ENCODE results near the gene CAPN3.
"Not testable (repeated sequence)": the region's sequence is repeated elsewhere in the genome, so short reads cannot be mapped to it uniquely, and the experiment has no call there.

The CAPN3 gene

DNA sequence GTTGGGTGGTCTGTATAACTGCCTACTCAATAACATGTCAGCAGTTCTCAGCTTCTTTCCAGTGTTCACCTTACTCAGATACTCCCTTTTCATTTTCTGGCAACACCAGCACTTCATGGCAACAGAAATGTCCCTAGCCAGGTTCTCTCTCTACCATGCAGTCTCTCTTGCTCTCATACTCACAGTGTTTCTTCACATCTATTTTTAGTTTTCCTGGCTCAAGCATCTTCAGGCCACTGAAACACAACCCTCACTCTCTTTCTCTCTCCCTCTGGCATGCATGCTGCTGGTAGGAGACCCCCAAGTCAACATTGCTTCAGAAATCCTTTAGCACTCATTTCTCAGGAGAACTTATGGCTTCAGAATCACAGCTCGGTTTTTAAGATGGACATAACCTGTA lies at the start of gene CAPN3:
CAPN3 (plus strand) TSS at position 253 of the 400 bp plus-strand sequence. CDS start 305 bp downstream, outside the sequence.
- DNase-seq, result no peak

DNA sequence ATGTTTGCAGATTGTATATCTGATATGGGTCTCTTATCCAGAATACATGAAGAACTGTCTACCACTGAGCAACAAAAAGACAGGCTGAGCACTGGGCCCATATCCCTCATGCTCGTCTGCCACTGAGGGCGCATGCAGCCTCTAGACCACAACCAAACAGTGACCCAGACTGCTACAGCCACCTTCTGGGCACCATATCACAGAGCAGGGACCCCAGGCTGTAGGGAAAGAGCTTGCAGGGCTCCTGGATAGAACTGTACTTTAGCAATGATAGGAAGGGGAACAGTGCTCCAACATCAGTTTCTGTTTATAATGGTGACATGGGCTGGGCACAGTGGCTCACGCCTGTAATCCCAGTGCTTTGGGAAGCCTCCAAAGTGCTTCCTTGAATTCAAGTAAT lies 45.8 kb upstream of the CAPN3 start:
- no peak for DNase-seq

DNA sequence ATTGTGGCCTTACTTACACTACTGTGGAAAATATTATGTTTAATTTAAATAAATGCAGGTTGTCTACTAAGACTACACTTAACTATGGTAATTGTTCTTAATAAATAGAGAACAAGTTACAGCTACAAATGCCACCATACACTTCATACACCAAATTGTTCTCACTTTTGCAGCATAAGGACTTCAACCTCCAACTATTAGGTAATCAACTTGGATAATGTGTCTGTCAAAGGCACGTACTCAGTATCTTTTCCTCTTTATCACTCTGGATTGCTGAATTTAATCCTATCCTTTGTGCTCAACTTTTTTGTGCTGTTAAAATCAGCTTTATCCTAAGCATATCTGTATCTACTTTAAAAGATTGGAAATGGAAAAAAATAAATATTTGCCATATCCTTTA lies 44.5 kb upstream of the CAPN3 start:
- DNase-seq, result no peak

DNA sequence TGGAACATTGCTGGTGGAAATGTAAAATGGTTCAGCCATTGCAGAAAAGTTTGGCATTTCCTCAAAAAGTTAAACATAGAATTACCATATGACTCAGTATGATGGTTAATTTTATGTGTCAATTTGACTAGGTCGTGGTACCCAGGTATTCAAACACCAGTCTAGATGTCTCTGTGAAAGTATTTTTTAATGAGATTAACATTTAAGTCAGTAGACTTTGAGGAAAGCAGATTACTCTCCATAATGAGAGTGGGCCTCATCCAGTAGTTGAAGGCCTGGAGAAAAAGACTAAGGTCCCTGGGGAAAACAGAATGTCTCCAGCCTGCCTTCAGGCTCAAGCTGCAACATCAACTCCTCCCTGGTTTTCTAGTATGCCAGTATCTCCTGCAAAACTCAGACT lies 43.8 kb upstream of the CAPN3 start:
- no peak for DNase-seq

DNA sequence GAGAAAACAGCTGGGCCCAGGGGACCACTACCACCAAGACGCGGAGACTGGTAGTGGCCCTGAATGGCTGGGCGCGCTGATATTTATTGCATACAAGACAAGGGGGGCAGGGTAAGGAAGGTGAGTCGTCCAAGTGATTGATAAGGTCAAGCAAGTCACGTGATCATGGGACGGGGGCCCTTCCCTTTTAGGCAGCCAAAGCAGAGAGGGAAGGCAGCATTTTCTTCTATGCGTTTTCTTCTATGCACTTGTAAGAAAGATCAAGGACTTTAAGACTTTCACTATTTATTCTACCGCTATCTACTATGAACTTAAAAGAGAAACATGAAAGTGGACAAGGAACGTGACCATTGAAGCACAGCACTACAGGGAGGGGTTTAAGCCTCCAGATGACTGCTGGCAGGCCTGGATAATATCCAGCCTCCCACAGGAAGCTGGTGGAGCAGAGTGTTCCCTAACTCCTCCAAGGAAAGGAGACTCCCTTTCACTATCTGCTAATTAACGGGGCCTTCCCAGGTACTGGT lies 43.0 kb upstream of the CAPN3 start:
- DNase-seq, result not testable (repeated sequence)

DNA sequence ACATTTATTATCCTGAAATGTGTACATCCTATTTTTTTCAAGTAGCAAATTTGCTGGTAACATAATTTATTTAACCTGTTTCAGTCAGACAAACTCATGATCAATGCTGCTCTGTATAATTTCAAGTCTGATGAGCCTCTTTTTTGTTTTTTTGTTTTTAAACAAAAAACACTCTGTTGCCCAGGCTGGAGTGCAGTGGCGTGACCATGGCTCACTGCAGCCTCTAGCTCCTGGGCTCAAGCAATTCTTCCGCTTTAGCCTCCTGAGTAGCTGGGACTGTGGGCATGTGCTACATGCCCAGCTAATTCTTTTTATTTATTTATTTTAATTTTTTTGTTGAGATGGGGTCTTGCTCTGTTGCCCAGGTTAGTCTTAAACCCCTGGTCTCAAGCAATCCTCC lies 40.1 kb upstream of the CAPN3 start:
- no peak for DNase-seq

DNA sequence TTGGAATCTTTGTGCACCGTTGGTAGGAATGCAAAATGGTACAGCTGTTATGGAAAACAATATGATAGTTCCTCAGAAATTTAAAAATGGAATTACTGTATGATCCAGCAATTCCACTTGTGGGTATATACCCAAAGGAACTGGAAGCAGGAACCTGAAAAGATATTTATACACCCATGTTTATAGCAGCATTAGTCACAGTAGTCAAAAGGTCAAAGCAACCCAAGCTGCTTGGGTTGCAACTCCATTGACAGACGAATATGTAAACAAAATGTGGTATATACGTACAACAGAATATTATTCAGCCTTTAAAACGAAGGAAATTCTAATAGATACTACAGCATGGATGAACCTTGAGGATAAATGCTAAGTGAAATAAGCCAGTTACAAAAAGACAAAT lies 35.0 kb upstream of the CAPN3 start:
- no peak for DNase-seq

DNA sequence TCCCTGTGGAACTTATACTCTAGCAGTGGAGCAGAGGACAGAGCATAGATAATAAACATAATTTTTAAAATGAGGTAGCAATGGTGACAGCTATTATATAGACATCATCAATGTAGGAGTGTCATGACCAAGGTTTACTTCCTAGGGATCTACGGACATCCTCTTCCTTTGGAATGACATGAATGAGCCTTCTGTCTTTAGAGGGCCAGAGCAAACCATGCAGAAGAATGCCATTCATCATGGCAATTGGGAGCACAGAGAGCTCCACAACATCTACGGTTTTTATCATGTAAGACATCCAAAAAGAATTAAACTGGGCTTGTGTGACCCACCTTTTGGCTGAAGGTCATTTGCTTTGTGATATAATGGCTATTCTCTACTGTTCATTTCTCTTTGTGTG lies 30.1 kb upstream of the CAPN3 start:
- no peak for DNase-seq

DNA sequence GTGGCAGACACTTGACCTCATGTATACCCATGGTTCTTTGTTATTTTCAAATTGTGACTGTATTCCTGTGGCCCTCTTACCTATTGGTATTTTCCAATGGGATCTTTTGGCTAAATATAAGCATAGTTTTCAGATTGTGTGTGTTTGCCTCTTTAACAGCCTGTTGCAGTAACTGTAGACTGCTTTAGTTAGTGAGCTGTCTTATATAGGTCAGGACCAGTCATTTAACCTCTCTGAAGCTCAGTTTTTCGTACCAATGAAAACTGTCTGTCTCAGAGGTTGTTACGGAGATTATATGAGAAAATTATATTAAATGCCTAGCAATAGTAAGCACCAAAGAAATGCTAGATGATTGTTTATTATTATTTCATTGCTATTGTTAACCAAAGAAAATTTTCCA lies 29.3 kb upstream of the CAPN3 start:
- no peak for DNase-seq

DNA sequence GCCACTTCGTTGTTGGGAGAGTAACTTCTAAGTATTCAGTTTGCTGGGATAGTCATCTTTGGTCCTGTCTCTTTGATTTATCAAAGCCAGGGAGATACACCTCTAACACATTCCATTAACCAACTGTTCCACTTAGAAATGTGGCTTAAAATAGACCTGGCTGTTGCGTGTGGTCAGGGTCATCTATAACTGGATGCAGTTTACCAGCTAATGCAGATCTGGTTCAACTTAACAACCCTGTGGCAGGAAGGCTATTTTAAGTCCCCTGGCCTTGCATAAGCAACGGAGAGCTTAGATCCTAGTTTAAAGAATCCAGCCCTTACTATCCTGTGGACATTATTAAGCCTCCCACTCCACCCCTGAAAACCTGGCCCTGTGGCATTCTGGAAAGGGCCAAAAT lies 28.1 kb upstream of the CAPN3 start:
- DNase-seq, result no peak

DNA sequence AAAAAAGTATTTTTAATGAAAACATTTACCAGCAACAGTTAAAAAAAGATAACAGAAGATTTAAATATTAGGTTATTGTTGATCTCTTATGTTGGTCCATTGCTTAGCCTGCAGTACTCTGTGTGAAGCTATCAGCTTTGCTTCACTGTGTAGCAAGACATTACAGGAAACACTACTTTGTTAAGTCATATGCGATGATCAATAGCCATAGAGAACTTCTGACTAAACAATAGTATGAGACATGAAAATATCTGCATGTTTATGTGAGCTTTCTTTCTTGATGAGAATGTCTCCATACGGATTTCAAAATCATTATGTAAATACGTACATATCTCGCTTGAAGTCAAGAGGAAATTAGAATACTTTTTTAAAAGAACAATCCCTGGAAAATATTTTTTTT lies 27.0 kb upstream of the CAPN3 start:
- no peak for DNase-seq

DNA sequence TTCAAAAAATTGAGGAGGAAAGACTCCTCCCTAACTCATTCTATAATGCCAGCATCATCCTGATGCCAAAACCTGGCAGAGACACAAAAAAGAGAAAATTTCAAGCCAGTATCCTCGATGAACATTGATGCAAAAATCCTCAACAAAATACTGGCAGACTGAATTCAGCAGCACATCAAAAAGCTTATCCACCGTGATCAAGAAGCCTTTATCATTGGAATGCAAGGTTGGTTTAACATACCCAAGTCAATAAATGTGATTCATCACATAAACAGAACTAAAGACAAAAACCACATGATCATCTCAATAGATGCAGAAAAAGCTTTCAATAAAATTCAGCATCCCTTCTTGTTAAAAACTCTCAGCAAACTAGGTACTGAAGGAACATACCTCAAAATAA lies 24.2 kb upstream of the CAPN3 start:
- DNase-seq, result no peak

DNA sequence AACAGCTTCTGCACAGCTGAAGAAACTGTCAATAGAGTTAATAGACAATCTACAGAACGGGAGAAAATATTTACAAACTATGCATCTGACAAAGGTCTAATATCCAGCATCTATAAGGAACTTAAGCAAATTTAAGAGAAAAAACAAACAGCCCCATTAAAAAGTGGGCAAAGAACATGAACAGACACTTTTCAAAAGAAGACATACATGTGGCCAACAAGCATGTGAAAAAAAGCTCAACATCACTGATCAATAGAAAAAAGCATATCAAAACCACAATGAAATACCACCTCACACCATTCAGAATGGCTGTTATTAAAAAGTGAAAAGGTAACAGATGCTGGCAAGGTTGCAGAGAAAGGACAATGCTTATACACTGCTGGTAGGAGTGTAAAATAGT lies 22.7 kb upstream of the CAPN3 start:
- not testable (repeated sequence) for DNase-seq

DNA sequence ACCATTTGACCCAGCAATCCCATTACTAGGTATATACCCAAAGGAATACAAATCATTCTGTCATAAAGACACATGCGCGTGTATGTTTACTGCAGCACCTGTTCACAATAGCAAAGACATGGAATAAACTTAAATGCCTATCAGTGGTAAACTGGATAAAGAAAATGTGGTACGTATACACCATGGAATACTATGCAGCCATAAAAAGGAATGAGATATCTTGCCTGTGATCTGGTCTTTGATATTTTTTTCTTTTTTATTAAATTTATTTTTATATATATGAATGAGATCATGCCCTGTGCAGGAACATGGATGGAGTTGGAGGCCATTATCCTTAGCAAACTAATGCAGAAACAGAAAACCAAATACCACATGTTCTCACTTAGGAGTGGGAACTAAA lies 22.2 kb upstream of the CAPN3 start:
- not testable (repeated sequence) for DNase-seq

DNA sequence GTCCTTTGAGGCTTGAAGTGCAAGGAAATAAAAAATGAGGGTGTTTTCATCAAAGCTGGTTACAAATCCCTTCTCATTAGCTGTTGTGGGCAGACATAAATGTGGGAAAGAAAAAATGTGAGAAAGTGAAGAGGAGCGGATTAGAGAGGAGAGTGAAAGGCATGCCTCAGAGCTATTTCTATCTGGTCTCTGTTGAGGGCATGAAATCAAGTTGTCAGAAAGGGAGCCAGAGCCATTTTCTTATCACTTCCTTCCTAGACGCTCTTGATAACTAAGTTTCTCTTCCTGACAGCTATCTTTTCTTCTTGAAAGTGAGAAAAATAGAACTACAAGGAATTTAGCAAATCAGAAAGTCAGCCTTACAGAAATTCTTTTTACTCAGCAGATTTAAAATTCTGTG lies 20.8 kb upstream of the CAPN3 start:
- DNase-seq, result no peak

DNA sequence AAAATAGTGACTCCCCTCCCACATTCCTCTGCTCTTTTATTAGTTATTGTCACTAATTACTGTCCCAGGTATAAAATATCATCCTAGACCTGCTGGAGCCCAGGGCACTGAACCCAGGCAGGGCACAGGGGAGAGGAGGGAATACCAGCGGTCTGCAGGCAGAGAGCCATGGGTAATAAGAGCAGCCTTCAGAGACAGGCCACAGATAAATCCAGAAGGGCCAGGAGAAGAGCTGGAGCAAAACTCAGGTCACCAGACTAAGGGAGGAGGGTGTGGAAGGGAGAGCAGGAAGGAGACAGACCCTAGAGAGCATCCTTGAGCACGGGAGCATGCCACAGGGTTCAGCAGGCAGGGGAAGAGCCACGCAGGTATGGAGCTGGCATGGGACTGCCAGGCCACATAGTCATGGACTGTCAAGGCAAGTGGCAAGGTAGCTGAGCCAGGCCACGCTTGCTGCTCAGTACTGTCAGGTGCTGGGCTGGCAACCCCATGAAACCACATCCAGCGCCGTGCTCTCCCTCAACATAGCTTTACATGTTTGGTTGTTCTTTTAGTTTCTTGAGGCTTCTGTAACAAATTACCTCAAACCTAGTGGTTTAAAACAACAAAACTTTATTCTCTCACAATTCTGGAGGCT lies 15.6 kb upstream of the CAPN3 start:
- no peak for DNase-seq

DNA sequence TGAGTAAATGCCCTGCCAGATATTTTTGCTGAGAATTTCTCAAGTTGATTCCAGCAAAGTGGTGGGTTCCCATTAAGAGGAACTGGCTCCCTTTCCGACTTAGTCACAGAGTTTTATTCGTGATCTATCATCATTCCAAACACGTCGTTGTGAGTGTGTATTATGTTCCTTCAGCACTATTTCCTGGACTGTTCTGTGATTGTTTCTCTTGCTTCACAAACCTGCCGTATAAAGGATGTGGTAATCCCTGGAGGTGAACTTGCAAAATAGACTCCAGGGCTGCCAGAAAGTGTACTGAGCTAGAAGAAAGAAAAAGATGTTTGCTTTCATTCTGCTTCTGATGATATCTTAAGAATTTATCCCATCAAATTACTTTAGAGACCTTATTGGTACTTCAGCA lies 14.5 kb upstream of the CAPN3 start:
- DNase-seq, result no peak

DNA sequence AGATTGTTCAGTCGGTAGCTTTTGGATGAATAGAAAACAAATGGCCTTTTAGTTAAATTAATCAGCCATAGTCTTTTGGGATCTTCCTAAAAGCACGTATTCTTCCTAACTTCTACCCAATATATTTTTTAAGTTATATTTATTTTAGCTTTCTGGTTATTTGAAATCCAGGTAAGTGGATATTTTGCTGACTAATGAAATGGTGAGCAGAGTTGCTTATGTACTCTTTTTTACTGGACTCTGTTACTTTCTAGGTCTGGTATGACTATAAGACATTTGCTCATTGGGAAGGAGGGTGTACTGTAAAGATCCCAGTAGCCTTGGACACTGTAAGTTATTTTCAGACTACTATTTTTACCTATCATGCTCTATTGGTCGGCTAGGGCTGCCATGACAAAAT lies 13.8 kb upstream of the CAPN3 start:
- no peak for DNase-seq

DNA sequence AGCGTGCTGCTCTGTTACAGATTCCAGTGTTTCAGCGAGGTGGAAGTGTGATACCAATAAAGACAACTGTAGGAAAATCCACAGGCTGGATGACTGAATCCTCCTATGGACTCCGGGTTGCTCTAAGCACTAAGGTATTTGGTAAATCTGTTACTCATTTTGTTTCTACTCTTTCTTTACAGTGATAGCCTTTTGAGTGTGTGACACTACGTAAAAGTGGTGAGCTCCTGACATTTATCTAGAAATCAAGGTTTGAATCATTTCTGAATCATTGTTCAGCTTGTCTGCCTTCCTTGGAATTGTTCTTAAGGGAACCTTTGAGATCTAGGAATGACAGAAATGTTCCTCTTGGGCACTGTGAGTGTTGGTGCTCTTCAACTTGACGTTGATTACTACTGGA lies 11.2 kb upstream of the CAPN3 start:
- no peak for DNase-seq

DNA sequence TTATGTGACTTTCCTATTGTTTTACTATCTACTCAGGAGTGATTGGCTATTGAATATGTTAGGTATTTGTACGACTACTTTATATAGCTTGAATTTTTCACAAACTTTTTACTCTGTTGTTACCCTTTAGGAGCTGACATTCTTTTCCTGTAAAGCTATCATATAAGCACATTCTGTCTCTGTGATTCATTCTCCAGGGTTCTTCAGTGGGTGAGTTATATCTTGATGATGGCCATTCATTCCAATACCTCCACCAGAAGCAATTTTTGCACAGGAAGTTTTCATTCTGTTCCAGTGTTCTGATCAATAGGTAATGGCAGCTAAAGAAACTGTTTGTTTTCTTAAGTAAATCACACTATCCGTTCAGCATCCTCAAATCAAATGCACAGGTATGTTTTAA lies 10.1 kb upstream of the CAPN3 start:
- no peak for DNase-seq

DNA sequence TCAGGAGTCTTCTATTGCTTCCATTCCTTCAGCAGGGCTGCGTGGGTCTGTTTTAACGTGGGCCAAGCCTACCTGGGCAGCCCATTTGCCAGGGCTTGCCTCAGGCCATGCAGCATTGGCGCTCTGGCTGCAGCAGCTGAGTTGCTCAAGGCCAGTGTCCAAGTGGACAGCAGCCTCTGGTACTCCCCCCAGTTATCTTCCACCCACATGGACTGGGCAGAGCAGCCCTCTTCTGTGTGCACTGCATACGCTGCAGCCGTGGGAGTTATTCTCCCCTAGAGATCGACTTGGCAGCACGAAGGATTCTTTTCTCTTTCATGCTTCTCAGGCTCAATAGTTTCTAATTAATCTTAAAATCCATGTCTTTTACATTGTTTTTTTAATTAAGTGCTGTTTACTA lies 6.9 kb upstream of the CAPN3 start:
- DNase-seq, result no peak

DNA sequence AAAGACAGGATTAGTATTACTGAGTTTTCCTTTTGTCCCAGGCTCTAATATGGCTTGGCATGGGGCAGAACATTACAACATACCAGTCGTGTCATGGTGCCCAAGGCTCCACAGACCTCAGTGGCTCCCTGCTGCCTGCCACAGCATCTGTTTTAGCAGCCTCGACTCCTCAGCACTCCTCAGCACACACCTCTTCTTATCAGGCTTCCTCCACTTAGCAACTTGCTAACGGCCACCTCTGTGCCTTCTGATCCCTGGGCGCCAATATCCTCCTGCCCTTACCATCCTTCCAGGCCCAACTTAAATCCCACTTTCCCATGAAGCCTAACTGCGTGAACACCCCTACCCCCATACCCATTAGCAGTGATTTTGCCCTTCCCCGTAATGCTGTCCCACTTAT lies 6.2 kb upstream of the CAPN3 start:
- DNase-seq, result no peak

DNA sequence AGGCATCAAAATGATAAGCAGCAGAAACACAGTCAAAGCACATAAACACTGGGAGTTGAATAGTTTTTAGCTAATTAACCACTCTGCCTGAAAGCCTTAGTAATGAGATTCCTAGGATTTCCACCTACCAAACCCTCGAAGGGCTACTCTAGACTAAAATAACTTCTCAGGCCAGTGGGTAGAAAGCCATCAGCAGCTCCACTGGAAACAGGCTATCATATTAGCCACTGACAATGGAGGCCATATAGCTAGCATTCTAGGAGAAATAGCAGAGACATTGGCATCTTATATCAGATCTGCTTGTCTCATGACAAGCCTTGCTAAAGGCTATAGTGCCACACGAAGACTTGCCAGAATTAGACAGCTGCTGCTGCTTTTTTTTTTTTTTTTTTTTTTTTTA lies 4.5 kb upstream of the CAPN3 start:
- DNase-seq, result no peak

DNA sequence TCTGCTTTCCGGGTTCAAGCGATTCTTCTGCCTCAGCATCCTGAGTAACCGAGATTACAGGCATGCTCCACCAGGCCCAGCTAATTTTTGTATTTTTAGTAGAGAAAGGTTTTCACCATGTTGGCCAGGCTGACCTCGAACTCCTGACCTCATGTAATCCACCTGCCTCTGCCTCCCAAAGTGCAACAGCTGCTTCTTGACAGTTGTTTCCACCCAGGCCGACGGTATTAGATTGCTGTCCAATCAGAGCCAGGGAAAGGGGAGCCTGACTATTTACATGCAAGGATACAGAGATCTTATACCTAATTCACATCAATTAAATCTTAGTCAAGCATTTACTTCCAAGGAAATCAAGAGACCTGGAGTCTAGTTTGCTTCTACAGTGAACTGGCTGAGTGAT lies 4.0 kb upstream of the CAPN3 start:
- no peak for DNase-seq

DNA sequence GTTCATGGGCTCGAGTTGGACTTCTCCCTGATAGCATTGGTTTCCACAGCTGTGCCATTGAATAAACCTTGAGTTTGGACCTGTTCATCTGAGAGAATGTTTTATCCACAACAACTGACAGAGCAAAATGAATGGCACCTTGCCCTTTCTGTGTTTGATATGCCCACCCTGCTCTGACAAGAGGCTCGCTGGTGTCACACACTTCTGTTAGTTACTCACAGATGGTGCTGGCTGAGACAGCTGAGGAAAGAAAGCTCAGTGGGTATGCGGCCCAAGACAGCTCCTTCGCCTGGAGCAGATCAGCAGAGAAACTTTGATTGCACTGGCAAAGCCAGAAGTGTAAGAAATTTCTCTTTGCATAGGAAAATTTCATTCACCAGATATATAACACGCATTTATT lies 2.5 kb upstream of the CAPN3 start:
- no peak for DNase-seq

DNA sequence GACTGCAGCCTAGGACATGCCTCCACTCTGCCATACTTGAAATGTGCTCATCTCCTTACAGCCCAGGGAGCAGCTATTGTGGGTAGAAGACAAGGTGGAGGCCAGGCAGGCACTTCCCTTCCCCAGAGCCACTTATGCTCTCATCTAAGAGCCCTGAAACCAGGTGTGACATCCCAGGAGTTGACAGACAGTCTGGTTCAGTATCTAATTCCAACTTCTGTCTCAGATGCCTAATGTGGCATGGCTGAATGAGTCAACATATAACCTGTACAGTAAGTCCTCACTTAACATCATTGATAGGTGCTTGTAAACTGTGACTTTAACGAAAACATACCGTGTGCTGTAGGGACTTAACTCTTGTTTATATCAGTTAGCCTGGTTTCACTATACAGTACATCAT lies 1.2 kb upstream of the CAPN3 start:
- DNase-seq, result no peak
